Panc1 (cell line): ENCODE measurements around the gene FBXL12. TPM values are rescaled to one million over a fixed set of nuclear protein-coding genes. Genes with fewer than 3 reads are reported as not detected.
"Not testable (repeated sequence)": the region's sequence is repeated elsewhere in the genome, so short reads cannot be mapped to it uniquely, and the experiment has no call there.

Experiments used
- ATAC-seq: fragments of 200-7000 bp; cut with Tn5 transposase; 2 replicates; pipeline ENCODE4 v1.9.1; 2020; ENCODE audit warnings: mild to moderate bottlenecking, moderate library complexity
- BruUV-seq: library from RNA; stranded (reverse); fragments of 400-500 nt; replicated peaks from 2 replicates; lab custom pipeline; 2021; lab: Mats Ljungman, UMichigan
- CTCF ChIA-PET: fragments of 300-600 bp; sonication (Branson Sonifier 250); formaldehyde crosslinking; loops from one replicate; lab custom pipeline; 2022; ENCODE audit warnings: antibody characterized with exemption; lab: Charles Lee
- POLR2A ChIA-PET: fragments of 300-600 bp; sonication (Branson Sonifier 250); formaldehyde crosslinking; loops from one replicate; lab custom pipeline; 2022; ENCODE audit warnings: antibody characterized with exemption; lab: Charles Lee
- DNase-seq: peaks from one replicate; pipeline ENCODE4 v3.0.0-alpha.2; 2010; ENCODE audit warnings: low read depth, low spot score
- H3K27ac ChIP-seq: 2 replicates; pipeline ENCODE4 v1.5.1; 2011; ENCODE audit warnings: mild to moderate bottlenecking, low read length, inconsistent platforms
- H3K27me3 ChIP-seq: fragments of 200-500 bp; sonication (Bioruptor generic); 2 replicates; pipeline ENCODE4 v1.6.0; 2014; ENCODE audit warnings: low read length, inconsistent platforms; ENCODE audit not compliant: control insufficient read depth, insufficient read depth
- H3K36me3 ChIP-seq: fragments of 200-500 bp; sonication (Bioruptor generic); 2 replicates; pipeline ENCODE4 v1.5.1; 2014; ENCODE audit warnings: inconsistent platforms, mild to moderate bottlenecking, low read length, moderate library complexity; ENCODE audit not compliant: control insufficient read depth, insufficient read depth
- H3K4me1 ChIP-seq: 2 replicates; pipeline ENCODE4 v1.5.1; 2011; ENCODE audit warnings: inconsistent platforms, mild to moderate bottlenecking, low read length, moderate library complexity; ENCODE audit not compliant: control insufficient read depth, insufficient read depth
- H3K4me3 ChIP-seq, 2 experiments: 2 replicates each; pipeline ENCODE4 v1.5.1; 2011 to 2012; ENCODE audit warnings: low read depth in 2 of 2, low read length in 2 of 2, mild to moderate bottlenecking in 2 of 2, inconsistent platforms in 1 of 2, moderate library complexity in 1 of 2
- H3K9me3 ChIP-seq: fragments of 200-500 bp; sonication (Bioruptor generic); 2 replicates; pipeline ENCODE4 v1.5.1; 2014; ENCODE audit warnings: low read depth, mild to moderate bottlenecking, inconsistent platforms, low read length, moderate library complexity; ENCODE audit not compliant: control insufficient read depth, insufficient read depth
- POLR2AphosphoS5 ChIP-seq: IDR thresholded peaks from 2 replicates; pipeline ENCODE4 v1.6.1; 2012; ENCODE audit warnings: mild to moderate bottlenecking, low read depth, low read length, moderate library complexity
- SIN3A ChIP-seq: IDR thresholded peaks from 2 replicates; pipeline ENCODE4 v1.6.1; 2012; ENCODE audit warnings: low read depth, mild to moderate bottlenecking, low read length, moderate library complexity, borderline replicate concordance; ENCODE audit not compliant: insufficient read depth
- TCF7L2 ChIP-seq: IDR thresholded peaks from 2 replicates; pipeline ENCODE4 v1.6.1; 2011; ENCODE audit warnings: mild to moderate bottlenecking, low read depth, low read length, inconsistent platforms
- in situ Hi-C: cut with HindIII; loops from 2 replicates; pipeline ENCODE4 v1.10.0; 2016; ENCODE audit warnings: low sequenced_read_pairs, low pct_unique_long_range_greater_than_20kb
- intact Hi-C: fragments of 100-400 bp; cut with micrococcal nuclease; formaldehyde crosslinking; loops from one replicate; pipeline ENCODE4 v1.10.0; 2022; ENCODE audit not compliant: unreplicated experiment
- total RNA-seq: library from RNA; stranded (reverse); gene quantifications from one replicate; pipeline ENCODE4 v1.2.1, GENCODE V29; 2021; ENCODE audit not compliant: unreplicated experiment
- TF ChIP-seq, protein P1 (sequence below), 2 experiments: IDR thresholded peaks; 2 replicates each; pipeline ENCODE4 v1.6.1; 2011 to 2012; ENCODE audit warnings: low read depth in 2 of 2, control low read depth in 1 of 2, low read length in 1 of 2, mild to moderate bottlenecking in 1 of 2, moderate library complexity in 1 of 2; ENCODE audit not compliant: insufficient read depth in 1 of 2
- TF ChIP-seq, protein P2 (sequence below): fragments of 450-650 bp; IDR thresholded peaks from 2 replicates; pipeline ENCODE4 v1.5.1; 2017; ENCODE audit warnings: mild to moderate bottlenecking

FBXL12 gene
- total RNA-seq, 1 experiment from 2014 or later, result 29.2 TPM

DNA sequence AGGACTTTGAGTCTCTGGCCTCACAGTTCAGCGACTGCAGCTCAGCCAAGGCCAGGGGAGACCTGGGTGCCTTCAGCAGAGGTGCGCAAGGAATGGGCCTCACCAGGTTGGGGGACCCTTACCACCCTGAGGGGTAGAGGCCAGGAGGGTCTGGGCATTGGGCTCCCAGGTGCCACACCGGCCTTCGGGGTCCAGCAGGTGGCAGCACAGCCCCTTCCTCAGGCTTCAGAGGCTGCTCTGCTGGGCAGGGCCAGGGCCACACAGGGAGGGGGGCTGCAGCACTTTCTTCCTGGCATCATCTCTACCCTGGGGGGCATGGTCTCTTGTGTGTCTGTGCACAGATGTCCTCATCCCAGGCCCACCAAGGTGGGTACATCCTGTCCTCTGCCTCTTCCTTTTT is 29.2 kb upstream of the FBXL12 start:
- TF ChIP-seq TCF7L2 (no peak), POLR2AphosphoS5 (no peak)
- TF ChIP-seq, protein P1, sequence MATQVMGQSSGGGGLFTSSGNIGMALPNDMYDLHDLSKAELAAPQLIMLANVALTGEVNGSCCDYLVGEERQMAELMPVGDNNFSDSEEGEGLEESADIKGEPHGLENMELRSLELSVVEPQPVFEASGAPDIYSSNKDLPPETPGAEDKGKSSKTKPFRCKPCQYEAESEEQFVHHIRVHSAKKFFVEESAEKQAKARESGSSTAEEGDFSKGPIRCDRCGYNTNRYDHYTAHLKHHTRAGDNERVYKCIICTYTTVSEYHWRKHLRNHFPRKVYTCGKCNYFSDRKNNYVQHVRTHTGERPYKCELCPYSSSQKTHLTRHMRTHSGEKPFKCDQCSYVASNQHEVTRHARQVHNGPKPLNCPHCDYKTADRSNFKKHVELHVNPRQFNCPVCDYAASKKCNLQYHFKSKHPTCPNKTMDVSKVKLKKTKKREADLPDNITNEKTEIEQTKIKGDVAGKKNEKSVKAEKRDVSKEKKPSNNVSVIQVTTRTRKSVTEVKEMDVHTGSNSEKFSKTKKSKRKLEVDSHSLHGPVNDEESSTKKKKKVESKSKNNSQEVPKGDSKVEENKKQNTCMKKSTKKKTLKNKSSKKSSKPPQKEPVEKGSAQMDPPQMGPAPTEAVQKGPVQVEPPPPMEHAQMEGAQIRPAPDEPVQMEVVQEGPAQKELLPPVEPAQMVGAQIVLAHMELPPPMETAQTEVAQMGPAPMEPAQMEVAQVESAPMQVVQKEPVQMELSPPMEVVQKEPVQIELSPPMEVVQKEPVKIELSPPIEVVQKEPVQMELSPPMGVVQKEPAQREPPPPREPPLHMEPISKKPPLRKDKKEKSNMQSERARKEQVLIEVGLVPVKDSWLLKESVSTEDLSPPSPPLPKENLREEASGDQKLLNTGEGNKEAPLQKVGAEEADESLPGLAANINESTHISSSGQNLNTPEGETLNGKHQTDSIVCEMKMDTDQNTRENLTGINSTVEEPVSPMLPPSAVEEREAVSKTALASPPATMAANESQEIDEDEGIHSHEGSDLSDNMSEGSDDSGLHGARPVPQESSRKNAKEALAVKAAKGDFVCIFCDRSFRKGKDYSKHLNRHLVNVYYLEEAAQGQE (IDR thresholded peaks at IDR 0.05; ENCODE audit: insufficient read depth in 1 of 2, low read depth in 2 of 2, low read length in 1 of 2), result no peak
- TF ChIP-seq, protein P2, sequence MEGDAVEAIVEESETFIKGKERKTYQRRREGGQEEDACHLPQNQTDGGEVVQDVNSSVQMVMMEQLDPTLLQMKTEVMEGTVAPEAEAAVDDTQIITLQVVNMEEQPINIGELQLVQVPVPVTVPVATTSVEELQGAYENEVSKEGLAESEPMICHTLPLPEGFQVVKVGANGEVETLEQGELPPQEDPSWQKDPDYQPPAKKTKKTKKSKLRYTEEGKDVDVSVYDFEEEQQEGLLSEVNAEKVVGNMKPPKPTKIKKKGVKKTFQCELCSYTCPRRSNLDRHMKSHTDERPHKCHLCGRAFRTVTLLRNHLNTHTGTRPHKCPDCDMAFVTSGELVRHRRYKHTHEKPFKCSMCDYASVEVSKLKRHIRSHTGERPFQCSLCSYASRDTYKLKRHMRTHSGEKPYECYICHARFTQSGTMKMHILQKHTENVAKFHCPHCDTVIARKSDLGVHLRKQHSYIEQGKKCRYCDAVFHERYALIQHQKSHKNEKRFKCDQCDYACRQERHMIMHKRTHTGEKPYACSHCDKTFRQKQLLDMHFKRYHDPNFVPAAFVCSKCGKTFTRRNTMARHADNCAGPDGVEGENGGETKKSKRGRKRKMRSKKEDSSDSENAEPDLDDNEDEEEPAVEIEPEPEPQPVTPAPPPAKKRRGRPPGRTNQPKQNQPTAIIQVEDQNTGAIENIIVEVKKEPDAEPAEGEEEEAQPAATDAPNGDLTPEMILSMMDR, result peak; percentile 70; the same call in 1 of the 2 replicates
- intact Hi-C loops, result no loop called here
- ATAC-seq (peak; percentile 64; the same call in 1 of the 2 replicates), DNase-seq (no peak)
- CTCF ChIA-PET, result no interaction called here
- no peaks in the 10 kb centered on the region; the same call in 1 of the 2 replicates for H3K36me3 ChIP-seq
- no peaks in the 10 kb centered on the region for H3K4me1 ChIP-seq
- no TSS peak for BruUV-seq
- H3K27ac ChIP-seq, result no peak overlapping the region
- no peaks in the 10 kb centered on the region for H3K27me3 ChIP-seq
- H3K4me3 ChIP-seq, result no peak overlapping the region
- POLR2A ChIA-PET, result no interaction called here
- in situ Hi-C loops, result no loop called here
- H3K9me3 ChIP-seq, result no peaks in the 10 kb centered on the region

DNA sequence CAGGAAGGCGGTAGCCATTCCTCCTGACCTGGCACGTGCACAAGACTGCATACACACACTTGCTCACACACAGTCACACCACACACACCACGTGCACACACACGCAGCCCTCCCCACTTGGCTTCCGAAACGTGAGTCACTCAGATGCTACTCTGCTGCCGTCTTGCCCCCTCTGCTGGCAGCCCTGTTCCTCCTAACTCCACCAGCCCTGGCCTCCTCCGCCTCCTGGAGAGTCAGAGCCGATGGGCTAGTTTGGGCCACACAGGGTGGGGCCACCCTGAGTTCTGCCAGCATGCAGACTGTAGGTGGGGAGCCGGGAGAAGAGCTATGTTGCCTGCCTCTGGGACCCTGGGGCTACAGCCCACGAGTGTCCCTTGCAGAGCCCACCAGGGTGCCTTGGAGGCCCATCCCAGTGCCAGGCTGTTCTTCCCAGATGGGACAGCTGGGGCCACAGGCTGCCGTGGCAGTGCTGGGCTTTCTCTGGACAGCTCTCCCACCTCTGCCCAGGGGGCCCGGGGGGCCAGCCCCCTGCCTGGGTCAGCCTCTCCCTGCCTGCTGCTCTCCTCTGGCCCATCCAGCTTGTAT is 28.3 kb upstream of the FBXL12 start:
- Histone ChIP-seq H3K9me3 (no peaks in the 10 kb centered on the region), H3K27me3 (no peaks in the 10 kb centered on the region), H3K27ac (no peak overlapping the region), H3K4me3 (no peak overlapping the region), H3K4me1 (no peaks in the 10 kb centered on the region), H3K36me3 (no peaks in the 10 kb centered on the region; the same call in 1 of the 2 replicates)
- intact Hi-C loops (no loop called here), in situ Hi-C loops (no loop called here)
- peak; percentile 12 for DNase-seq
- no TSS peak for BruUV-seq
- ChIA-PET CTCF (no interaction called here), POLR2A (no interaction called here)
- peak; percentile 84 for ATAC-seq
- TF ChIP-seq, protein P2, result peak; percentile 75
- TF ChIP-seq SIN3A (no peak), TCF7L2 (no peak)

DNA sequence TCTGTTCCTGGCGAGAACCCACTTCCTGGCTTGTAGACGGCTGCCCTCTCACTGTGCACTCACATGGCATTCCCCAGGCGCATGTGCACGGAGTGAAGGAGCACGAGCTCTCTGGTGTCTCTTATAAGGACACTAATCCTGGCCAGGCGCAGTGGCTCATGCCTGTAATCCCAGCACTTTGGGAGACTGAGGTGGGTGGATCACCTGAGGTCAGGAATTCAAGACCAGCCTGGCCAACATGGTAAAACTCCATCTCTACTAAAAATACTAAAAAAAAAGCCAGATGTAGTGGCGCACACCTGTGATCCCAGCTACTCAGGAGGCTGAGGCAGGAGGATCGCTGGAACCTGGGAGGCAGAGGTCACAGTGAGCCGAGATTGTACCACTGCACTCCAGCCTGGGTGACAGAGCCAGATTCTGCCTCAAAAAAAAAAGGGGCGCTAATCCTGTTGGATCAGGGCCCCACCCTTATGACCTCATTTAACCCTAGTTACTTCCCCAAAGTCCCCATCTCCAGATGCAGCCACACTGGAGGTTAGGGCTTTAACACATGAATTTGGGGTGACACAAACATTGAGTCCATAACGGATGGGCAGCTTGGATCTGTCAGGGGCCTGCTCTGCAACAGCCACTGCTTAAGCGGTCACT is 24.9 kb upstream of the FBXL12 start:
- H3K9me3 ChIP-seq, BruUV-seq, CTCF ChIA-PET, DNase-seq, H3K27ac ChIP-seq, ATAC-seq, H3K4me1 ChIP-seq, H3K27me3 ChIP-seq, intact Hi-C loops, H3K36me3 ChIP-seq, in situ Hi-C loops, H3K4me3 ChIP-seq, POLR2A ChIA-PET: not testable (repeated sequence)
